H1 (cell line): ENCODE measurements around the gene CDH2. TPM values are rescaled to one million over a fixed set of nuclear protein-coding genes. Genes with fewer than 3 reads are reported as not detected.

Experiments
- JUN ChIP-seq: IDR thresholded peaks from 2 replicates; pipeline ENCODE4 v1.6.1; 2011; ENCODE audit warnings: low read depth, mild to moderate bottlenecking, improper control_type of control experiment, low read length
- TEAD4 ChIP-seq: IDR thresholded peaks from 2 replicates; pipeline ENCODE4 v1.6.1; 2012; ENCODE audit warnings: low read depth, low read length, inconsistent platforms, mixed read lengths
- polyA plus RNA-seq, 7 experiments: library from polyadenylated mRNA; depleted of rRNA in 3 of 7; stranded (reverse) in 5 of 7; unstranded in 2 of 7; fragments of >200 nt in 5 of 7; fragments of 200-250 nt in 2 of 7; gene quantifications; 1 replicate in 5 of 7; 2 replicates in 1 of 7; 4 replicates in 1 of 7; pipeline versions ENCODE4 v1.2.1 to v1.2.3, GENCODE V29; 2011 to 2013; ENCODE audit warnings: missing spikeins in 2 of 7, mixed read lengths in 2 of 7
- total RNA-seq: library from RNA; stranded (reverse); fragmentation: NEBNext Ultra II Directional; extraction: Animal tissue kit (Norgen Biotek cat#: 25700); gene quantifications from 2 replicates; pipeline ENCODE4 v1.2.1, GENCODE V29; 2021
- TF ChIP-seq, protein P1 (sequence below): fragments of 300-600 bp; sonication (generic); IDR thresholded peaks from 2 replicates; pipeline ENCODE4 v1.7.1; 2012; ENCODE audit warnings: low read length, moderate library complexity, mild to moderate bottlenecking, inconsistent platforms; ENCODE audit not compliant: insufficient replicate concordance

The CDH2 gene
- total and polyA plus RNA-seq, 2 of the 8 experiments (the other 6 are each of a cell fraction or from before 2014, with no cell fraction given): 15.0 to 56.5 TPM

- TF ChIP-seq, protein P1, sequence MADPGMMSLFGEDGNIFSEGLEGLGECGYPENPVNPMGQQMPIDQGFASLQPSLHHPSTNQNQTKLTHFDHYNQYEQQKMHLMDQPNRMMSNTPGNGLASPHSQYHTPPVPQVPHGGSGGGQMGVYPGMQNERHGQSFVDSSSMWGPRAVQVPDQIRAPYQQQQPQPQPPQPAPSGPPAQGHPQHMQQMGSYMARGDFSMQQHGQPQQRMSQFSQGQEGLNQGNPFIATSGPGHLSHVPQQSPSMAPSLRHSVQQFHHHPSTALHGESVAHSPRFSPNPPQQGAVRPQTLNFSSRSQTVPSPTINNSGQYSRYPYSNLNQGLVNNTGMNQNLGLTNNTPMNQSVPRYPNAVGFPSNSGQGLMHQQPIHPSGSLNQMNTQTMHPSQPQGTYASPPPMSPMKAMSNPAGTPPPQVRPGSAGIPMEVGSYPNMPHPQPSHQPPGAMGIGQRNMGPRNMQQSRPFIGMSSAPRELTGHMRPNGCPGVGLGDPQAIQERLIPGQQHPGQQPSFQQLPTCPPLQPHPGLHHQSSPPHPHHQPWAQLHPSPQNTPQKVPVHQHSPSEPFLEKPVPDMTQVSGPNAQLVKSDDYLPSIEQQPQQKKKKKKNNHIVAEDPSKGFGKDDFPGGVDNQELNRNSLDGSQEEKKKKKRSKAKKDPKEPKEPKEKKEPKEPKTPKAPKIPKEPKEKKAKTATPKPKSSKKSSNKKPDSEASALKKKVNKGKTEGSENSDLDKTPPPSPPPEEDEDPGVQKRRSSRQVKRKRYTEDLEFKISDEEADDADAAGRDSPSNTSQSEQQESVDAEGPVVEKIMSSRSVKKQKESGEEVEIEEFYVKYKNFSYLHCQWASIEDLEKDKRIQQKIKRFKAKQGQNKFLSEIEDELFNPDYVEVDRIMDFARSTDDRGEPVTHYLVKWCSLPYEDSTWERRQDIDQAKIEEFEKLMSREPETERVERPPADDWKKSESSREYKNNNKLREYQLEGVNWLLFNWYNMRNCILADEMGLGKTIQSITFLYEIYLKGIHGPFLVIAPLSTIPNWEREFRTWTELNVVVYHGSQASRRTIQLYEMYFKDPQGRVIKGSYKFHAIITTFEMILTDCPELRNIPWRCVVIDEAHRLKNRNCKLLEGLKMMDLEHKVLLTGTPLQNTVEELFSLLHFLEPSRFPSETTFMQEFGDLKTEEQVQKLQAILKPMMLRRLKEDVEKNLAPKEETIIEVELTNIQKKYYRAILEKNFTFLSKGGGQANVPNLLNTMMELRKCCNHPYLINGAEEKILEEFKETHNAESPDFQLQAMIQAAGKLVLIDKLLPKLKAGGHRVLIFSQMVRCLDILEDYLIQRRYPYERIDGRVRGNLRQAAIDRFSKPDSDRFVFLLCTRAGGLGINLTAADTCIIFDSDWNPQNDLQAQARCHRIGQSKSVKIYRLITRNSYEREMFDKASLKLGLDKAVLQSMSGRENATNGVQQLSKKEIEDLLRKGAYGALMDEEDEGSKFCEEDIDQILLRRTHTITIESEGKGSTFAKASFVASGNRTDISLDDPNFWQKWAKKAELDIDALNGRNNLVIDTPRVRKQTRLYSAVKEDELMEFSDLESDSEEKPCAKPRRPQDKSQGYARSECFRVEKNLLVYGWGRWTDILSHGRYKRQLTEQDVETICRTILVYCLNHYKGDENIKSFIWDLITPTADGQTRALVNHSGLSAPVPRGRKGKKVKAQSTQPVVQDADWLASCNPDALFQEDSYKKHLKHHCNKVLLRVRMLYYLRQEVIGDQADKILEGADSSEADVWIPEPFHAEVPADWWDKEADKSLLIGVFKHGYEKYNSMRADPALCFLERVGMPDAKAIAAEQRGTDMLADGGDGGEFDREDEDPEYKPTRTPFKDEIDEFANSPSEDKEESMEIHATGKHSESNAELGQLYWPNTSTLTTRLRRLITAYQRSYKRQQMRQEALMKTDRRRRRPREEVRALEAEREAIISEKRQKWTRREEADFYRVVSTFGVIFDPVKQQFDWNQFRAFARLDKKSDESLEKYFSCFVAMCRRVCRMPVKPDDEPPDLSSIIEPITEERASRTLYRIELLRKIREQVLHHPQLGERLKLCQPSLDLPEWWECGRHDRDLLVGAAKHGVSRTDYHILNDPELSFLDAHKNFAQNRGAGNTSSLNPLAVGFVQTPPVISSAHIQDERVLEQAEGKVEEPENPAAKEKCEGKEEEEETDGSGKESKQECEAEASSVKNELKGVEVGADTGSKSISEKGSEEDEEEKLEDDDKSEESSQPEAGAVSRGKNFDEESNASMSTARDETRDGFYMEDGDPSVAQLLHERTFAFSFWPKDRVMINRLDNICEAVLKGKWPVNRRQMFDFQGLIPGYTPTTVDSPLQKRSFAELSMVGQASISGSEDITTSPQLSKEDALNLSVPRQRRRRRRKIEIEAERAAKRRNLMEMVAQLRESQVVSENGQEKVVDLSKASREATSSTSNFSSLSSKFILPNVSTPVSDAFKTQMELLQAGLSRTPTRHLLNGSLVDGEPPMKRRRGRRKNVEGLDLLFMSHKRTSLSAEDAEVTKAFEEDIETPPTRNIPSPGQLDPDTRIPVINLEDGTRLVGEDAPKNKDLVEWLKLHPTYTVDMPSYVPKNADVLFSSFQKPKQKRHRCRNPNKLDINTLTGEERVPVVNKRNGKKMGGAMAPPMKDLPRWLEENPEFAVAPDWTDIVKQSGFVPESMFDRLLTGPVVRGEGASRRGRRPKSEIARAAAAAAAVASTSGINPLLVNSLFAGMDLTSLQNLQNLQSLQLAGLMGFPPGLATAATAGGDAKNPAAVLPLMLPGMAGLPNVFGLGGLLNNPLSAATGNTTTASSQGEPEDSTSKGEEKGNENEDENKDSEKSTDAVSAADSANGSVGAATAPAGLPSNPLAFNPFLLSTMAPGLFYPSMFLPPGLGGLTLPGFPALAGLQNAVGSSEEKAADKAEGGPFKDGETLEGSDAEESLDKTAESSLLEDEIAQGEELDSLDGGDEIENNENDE: no peak
- TF ChIP-seq TEAD4 (no peak), JUN (no peak)
These were observed 81.3 kb downstream of the CDH2 start (continued) for GRCh38 chr18:28095631-28096030.
